Mesenchymal stem cell (in vitro differentiated cells and primary cell): ENCODE results near the gene IL1R2.

ENCODE experiments used
- DNase-seq: peaks from one replicate; pipeline ENCODE4 v3.0.0-alpha.2; 2013
- H2AFZ ChIP-seq: one replicate; pipeline ENCODE4 v1.6.1; 2013; ENCODE audit warnings: low read depth, mild to moderate bottlenecking, control low read depth, inconsistent platforms, low read length, moderate library complexity
- H2AK5ac ChIP-seq: 2 replicates; pipeline ENCODE4 v1.6.1; 2013; ENCODE audit warnings: low read length, moderate library complexity, mild to moderate bottlenecking, inconsistent platforms; ENCODE audit not compliant: severe bottlenecking
- H2BK120ac ChIP-seq: one replicate; pipeline ENCODE4 v1.6.1; 2013; ENCODE audit warnings: low read depth, mild to moderate bottlenecking, inconsistent platforms, low read length, moderate library complexity
- H2BK12ac ChIP-seq, 2 experiments: one replicate each; pipeline ENCODE4 v1.6.1; 2013; ENCODE audit warnings: inconsistent platforms in 2 of 2, low read length in 2 of 2, mild to moderate bottlenecking in 2 of 2, moderate library complexity in 2 of 2, control low read depth in 1 of 2
- H2BK15ac ChIP-seq: one replicate; pipeline ENCODE4 v1.6.1; 2013; ENCODE audit warnings: mild to moderate bottlenecking, low read depth, inconsistent platforms; ENCODE audit not compliant: poor library complexity, severe bottlenecking
- H2BK5ac ChIP-seq: 2 replicates; pipeline ENCODE4 v1.6.1; 2013; ENCODE audit warnings: low read depth, mild to moderate bottlenecking, low read length, control low read depth, inconsistent platforms; ENCODE audit not compliant: poor library complexity, severe bottlenecking
- H3K14ac ChIP-seq, 2 experiments: one replicate each; pipeline ENCODE4 v1.6.1; 2013; ENCODE audit warnings: inconsistent platforms in 2 of 2, low read length in 2 of 2, control low read depth in 1 of 2, mild to moderate bottlenecking in 1 of 2, moderate library complexity in 1 of 2
- H3K18ac ChIP-seq, 2 experiments: one replicate each; pipeline ENCODE4 v1.6.1; 2013; ENCODE audit warnings: inconsistent platforms in 2 of 2, low read length in 2 of 2, control low read depth in 1 of 2, low read depth in 1 of 2, mild to moderate bottlenecking in 1 of 2
- H3K23ac ChIP-seq, 2 experiments: one replicate each; pipeline ENCODE4 v1.6.1; 2013; ENCODE audit warnings: inconsistent platforms in 2 of 2, low read length in 2 of 2, mild to moderate bottlenecking in 2 of 2, moderate library complexity in 2 of 2, control low read depth in 1 of 2
- H3K27ac ChIP-seq: 2 replicates; pipeline ENCODE4 v1.5.1; 2013; ENCODE audit warnings: mild to moderate bottlenecking, moderate library complexity, low read length, control low read depth, inconsistent platforms; ENCODE audit not compliant: poor library complexity, severe bottlenecking
- H3K27me3 ChIP-seq, 2 experiments: 2 replicates each; pipeline versions ENCODE4 v1.6.1 to v1.7.0; 2013; ENCODE audit warnings: low read length in 2 of 2, mild to moderate bottlenecking in 2 of 2, moderate library complexity in 2 of 2, control low read depth in 1 of 2, inconsistent platforms in 1 of 2; ENCODE audit not compliant: control insufficient read depth in 1 of 2, insufficient read depth in 1 of 2
- H3K36me3 ChIP-seq, 2 experiments: 2 replicates each; pipeline versions ENCODE4 v1.6.1 to v1.7.0; 2013; ENCODE audit warnings: low read length in 2 of 2, control low read depth in 1 of 2, inconsistent platforms in 1 of 2, low read depth in 1 of 2, mild to moderate bottlenecking in 1 of 2; ENCODE audit not compliant: insufficient read depth in 2 of 2, control insufficient read depth in 1 of 2
- H3K4ac ChIP-seq, 2 experiments: one replicate each; pipeline ENCODE4 v1.6.1; 2013; ENCODE audit warnings: inconsistent platforms in 2 of 2, low read length in 2 of 2, mild to moderate bottlenecking in 2 of 2, moderate library complexity in 2 of 2, control low read depth in 1 of 2, low read depth in 1 of 2
- H3K4me1 ChIP-seq: 2 replicates; pipeline ENCODE4 v1.6.1; 2013; ENCODE audit warnings: low read depth, low read length, control low read depth; ENCODE audit not compliant: control insufficient read depth, insufficient read depth
- H3K4me2 ChIP-seq: 2 replicates; pipeline ENCODE4 v1.6.1; 2013; ENCODE audit warnings: low read length, mild to moderate bottlenecking, inconsistent platforms; ENCODE audit not compliant: poor library complexity, severe bottlenecking
- H3K4me3 ChIP-seq, 2 experiments: 2 replicates each; pipeline versions ENCODE4 v1.5.1 to v1.7.0; 2013; ENCODE audit warnings: low read length in 2 of 2, mild to moderate bottlenecking in 2 of 2, control low read depth in 1 of 2, low read depth in 1 of 2; ENCODE audit not compliant: insufficient read depth in 1 of 2
- H3K79me1 ChIP-seq: replicated peaks from 2 replicates; pipeline ENCODE4 v1.6.1; 2013; ENCODE audit warnings: mild to moderate bottlenecking, control low read depth, low read length, inconsistent platforms; ENCODE audit not compliant: poor library complexity, severe bottlenecking
- H3K9ac ChIP-seq: 2 replicates; pipeline ENCODE4 v1.7.0; 2013; ENCODE audit warnings: mild to moderate bottlenecking, low read length, moderate library complexity
- H3K9me3 ChIP-seq: 2 replicates; pipeline ENCODE4 v1.7.0; 2013; ENCODE audit warnings: mild to moderate bottlenecking, low read length; ENCODE audit not compliant: control insufficient read depth
- H4K8ac ChIP-seq: one replicate; pipeline ENCODE4 v1.6.1; 2013; ENCODE audit warnings: inconsistent platforms, mild to moderate bottlenecking, low read length, moderate library complexity
- H4K91ac ChIP-seq: one replicate; pipeline ENCODE4 v1.6.1; 2013; ENCODE audit warnings: mild to moderate bottlenecking, low read length, inconsistent platforms
- WGBS: methylation state at CpG from one replicate; pipeline ENCODE4 v1.1.7; 2013; ENCODE audit warnings: mixed read lengths; 5-methylcytosine and 5-hydroxymethylcytosine counted together

The IL1R2 gene

DNA sequence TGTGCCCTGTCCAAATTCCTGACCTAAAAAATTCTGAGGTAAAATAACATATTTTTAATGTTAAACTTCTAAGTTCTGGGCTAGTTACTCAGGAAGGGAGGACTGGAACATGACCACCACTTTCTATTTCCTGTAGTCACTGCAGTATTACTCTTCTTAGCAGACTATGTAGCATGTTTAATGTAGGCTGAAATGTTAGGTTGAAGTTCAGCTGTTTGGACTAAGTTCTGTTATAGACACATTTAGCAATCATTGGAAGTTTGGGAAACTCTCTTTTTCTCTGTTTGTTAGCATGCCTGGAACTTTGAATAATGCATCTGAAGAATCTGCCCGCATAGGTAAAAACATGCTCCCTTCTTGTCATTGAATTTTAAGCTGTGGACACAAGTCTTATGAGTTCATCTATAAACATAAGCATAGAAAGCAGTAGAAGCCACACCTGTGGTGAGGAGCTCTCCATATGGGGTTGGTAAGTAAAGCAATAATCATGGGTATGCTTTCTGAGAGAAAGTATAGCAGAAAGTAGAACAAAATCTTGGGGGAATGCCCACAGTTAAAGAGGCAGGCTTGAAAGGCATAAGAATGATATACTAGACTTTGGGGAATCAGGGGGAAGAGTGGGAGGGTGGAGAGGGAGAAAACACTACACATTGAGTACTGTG is 52.6 kb downstream of the IL1R2 start:
- WGBS: no CpG with 5 or more reads among the region's 1 CpG
- Histone ChIP-seq H3K14ac (no peak overlapping the region), H3K9me3 (no peaks in the 10 kb centered on the region), H2BK12ac (peak overlapping the region; percentile 93 to 99), H3K4me2 (no peak overlapping the region), H3K9ac (no peak overlapping the region), H3K4me3 (no peak overlapping the region), H3K36me3 (no peaks in the 10 kb centered on the region), H3K79me1 (no peaks in the 10 kb centered on the region), H3K18ac (peak overlapping the region; percentile 63 to 82), H4K8ac (no peak overlapping the region), H2BK15ac (no peak overlapping the region), H3K4ac (peak overlapping the region; percentile 64 to 92), H3K4me1 (peaks cover 3% of the 10 kb centered on the region), H2AK5ac (no peak overlapping the region), H3K27me3 (no peaks in the 10 kb centered on the region), H3K27ac (no peak overlapping the region), H2AFZ (no peak overlapping the region), H2BK5ac (no peak overlapping the region), H4K91ac (peak overlapping the region; percentile 94), H3K23ac (no peak overlapping the region), H2BK120ac (peak overlapping the region; percentile 86)
- DNase-seq: no peak

DNA sequence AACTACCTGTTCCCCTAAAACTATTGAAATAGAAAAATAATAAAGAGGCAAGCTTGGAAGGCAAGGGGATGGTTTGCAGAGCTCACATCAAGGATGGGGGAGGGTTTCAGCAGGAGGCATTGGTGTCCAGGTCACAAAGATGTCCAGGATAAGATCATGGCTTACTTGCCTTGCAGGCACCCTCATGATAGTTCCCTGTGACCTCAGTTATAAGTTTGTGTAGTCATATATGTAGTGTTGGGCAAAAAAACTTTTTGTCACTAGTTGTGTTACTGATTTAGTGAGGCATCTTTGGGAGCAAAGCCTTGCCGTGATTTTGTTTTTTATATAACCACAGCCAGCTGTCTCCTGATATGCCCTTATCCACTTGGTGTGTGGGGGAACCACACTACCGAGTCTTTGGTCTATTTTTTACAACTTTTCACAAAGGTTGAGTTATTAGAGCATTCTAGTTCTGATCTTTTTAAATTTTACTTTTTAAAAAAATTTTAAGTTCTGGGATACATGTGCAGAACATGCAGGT is 53.3 kb downstream of the IL1R2 start:
- Histone ChIP-seq H2BK120ac (peak overlapping the region; percentile 89), H2AK5ac (no peak overlapping the region), H4K91ac (peak overlapping the region; percentile 87), H3K14ac (no peak overlapping the region), H3K18ac (peak overlapping the region; percentile 94 to 98), H3K4me3 (no peak overlapping the region), H3K9ac (no peak overlapping the region), H3K23ac (peak overlapping the region in 1 of 2 experiments; percentile 72), H4K8ac (peak overlapping the region; percentile 94), H3K27me3 (no peaks in the 10 kb centered on the region), H3K4ac (peak overlapping the region; percentile 75 to 92), H2BK5ac (no peak overlapping the region), H3K27ac (no peak overlapping the region), H3K4me1 (peaks cover 3% of the 10 kb centered on the region), H2AFZ (no peak overlapping the region), H3K9me3 (no peaks in the 10 kb centered on the region), H2BK15ac (peak overlapping the region; percentile 70), H3K79me1 (no peaks in the 10 kb centered on the region), H2BK12ac (peak overlapping the region; percentile 93 to 99), H3K4me2 (no peak overlapping the region), H3K36me3 (no peaks in the 10 kb centered on the region)
- WGBS: 100% methylated on average over 1 of the region's 2 CpGs
- DNase-seq: no peak

DNA sequence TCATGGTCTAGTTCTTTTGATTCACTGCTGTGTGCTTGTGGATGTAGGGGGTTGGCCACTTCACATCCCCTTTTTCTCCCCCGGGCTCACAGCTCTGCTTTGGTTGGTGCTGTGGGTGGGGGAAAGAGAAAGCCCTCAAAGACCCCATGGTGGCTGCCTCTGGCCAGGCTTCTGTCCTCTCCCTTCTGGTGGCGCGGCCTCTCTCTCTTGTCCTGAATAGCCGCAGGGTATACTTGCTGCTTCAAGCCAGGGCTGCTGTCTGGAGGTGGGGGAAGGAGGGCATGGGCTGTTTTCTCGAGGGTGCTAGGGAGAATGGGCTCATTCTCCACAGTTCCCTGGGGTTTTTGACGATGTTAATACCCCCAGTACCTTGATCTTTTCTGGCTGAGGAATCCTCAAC is 53.9 kb downstream of the IL1R2 start:
- no peak overlapping the region for H2AFZ ChIP-seq
- no peaks in the 10 kb centered on the region for H3K36me3 ChIP-seq
- H3K18ac ChIP-seq: peak overlapping the region; percentile 92 to 100
- WGBS: 91% methylated on average over 5 of the region's 6 CpGs
- peak overlapping the region; percentile 98 for H4K8ac ChIP-seq
- H2BK12ac ChIP-seq: peak overlapping the region; percentile 98 to 100
- no peaks in the 10 kb centered on the region for H3K9me3 ChIP-seq
- H3K4ac ChIP-seq: peak overlapping the region; percentile 99 to 100
- peak overlapping the region; percentile 100 for H4K91ac ChIP-seq
- no peak for DNase-seq
- peak overlapping the region in 1 of 2 experiments; percentile 91 for H3K23ac ChIP-seq
- H2BK15ac ChIP-seq: peak overlapping the region; percentile 94
- no peaks in the 10 kb centered on the region for H3K27me3 ChIP-seq
- H3K27ac ChIP-seq: no peak overlapping the region
- peak overlapping the region; percentile 100 for H2BK120ac ChIP-seq
- no peaks in the 10 kb centered on the region for H3K79me1 ChIP-seq
- no peak overlapping the region for H2BK5ac ChIP-seq
- no peak overlapping the region for H3K9ac ChIP-seq
- no peak overlapping the region for H3K4me2 ChIP-seq
- no peak overlapping the region for H2AK5ac ChIP-seq
- H3K14ac ChIP-seq: peak overlapping the region in 1 of 2 experiments; percentile 85
- no peaks in the 10 kb centered on the region for H3K4me1 ChIP-seq
- no peak overlapping the region for H3K4me3 ChIP-seq

DNA sequence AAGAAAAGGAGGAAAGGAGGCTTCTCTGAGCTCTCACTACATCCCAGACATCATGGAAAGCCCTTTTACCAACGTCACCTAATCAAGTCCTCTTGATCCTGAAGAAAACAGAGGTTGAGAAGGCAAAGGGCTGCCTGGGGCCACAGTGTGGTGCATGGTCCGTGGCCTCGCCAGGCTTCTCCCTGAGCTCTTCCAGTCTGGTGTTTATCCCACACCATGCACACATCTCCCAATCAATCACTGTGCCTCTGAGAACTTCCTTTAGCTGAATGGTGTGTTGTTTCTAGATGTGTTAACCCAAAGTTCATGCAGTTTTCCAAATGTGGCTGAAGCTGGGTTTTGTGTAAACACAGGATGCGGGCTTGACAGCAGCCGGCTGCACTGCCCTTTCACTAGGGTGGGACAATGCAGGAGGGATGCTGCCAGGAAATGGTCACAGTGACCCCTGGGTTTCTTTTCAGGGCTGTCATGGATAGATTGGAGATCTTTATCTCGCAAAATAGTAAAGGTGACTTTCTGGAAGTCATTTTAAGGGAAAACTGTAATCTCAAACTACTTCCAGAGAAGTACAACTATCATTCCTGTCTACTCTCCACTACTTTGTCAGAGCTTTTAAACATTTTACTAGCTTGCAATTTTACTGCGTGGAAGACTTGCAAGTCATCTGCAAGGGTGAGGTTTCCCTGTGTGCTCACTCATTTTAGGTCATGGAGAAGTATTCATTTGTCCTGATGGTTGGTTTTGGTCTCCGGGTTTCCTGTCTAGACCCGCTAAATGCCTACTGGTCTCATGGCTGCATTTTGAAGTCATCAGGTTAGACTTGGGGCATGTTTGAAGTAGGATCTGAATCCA is 54.6 kb downstream of the IL1R2 start:
- Histone ChIP-seq H3K79me1 (no peaks in the 10 kb centered on the region), H3K27ac (no peak overlapping the region), H2BK120ac (peak overlapping the region; percentile 100), H3K14ac (no peak overlapping the region), H3K4ac (peak overlapping the region; percentile 99 to 100), H3K4me2 (no peak overlapping the region), H3K4me1 (no peaks in the 10 kb centered on the region), H2BK5ac (no peak overlapping the region), H3K36me3 (no peaks in the 10 kb centered on the region), H3K9ac (no peak overlapping the region), H3K18ac (peak overlapping the region; percentile 92 to 100), H2BK15ac (no peak overlapping the region), H3K27me3 (no peaks in the 10 kb centered on the region), H3K9me3 (no peaks in the 10 kb centered on the region), H2AK5ac (no peak overlapping the region), H2AFZ (no peak overlapping the region), H4K8ac (peak overlapping the region; percentile 86), H2BK12ac (peak overlapping the region; percentile 99 to 100), H4K91ac (peak overlapping the region; percentile 100), H3K4me3 (no peak overlapping the region), H3K23ac (no peak overlapping the region)
- DNase-seq: peak; percentile 96
- WGBS: 16% methylated on average over 8 of the region's 9 CpGs
